Effector CD4-positive, alpha-beta T cell (primary cell): ENCODE measurements around the gene RRAS.

ENCODE experiments used
- DNase-seq: peaks from one replicate; pipeline ENCODE4 v3.0.0-alpha.2; 2020

RRAS gene

GRCh38 chr19:49593233-49594113, 46.5 kb downstream of the RRAS start:
- peak; percentile 89 for DNase-seq

GRCh38 chr19:49592486-49593232, 47.3 kb downstream of the RRAS start:
- no peak for DNase-seq

GRCh38 chr19:49591731-49592485, 48.0 kb downstream of the RRAS start:
- peak; percentile 28 for DNase-seq

GRCh38 chr19:49590971-49591730, 48.8 kb downstream of the RRAS start, which contains the start of gene PRR12:
TSS of gene PRR12 (plus strand) at chr19:49591182. CDS start at chr19:49591655, 473 bp downstream.
- DNase-seq: peak; percentile 65

GRCh38 chr19:49590071-49590970, 49.6 kb downstream of the RRAS start:
- DNase-seq: peak; percentile 86

- no peak for DNase-seq
Observed at GRCh38 chr19:49589502-49589905, 50.4 kb downstream of the RRAS start.

- DNase-seq: peak; percentile 35
Observed at GRCh38 chr19:49588365-49589122, 51.4 kb downstream of the RRAS start.

GRCh38 chr19:49587227-49587626, 52.7 kb downstream of the RRAS start:
- no peak for DNase-seq
